WTC11 (cell line): ENCODE measurements around the gene DDOST. TPM values are rescaled to one million over a fixed set of nuclear protein-coding genes. Genes with fewer than 3 reads are reported as not detected.

ENCODE experiments used
- ATAC-seq: fragments of 200-7000 bp; cut with Tn5 transposase; 2 replicates; pipeline ENCODE4 v1.10.0; 2021; ENCODE audit warnings: mild to moderate bottlenecking, moderate library complexity
- CTCF ChIA-PET: fragments of 300-600 bp; sonication (Branson Sonifier 250); formaldehyde crosslinking; loops from one replicate; lab custom pipeline; 2021; ENCODE audit warnings: antibody characterized with exemption; lab: Charles Lee
- POLR2A ChIA-PET: fragments of 350-600 bp; sonication (Branson Sonifier 250); formaldehyde crosslinking; loops from one replicate; lab custom pipeline; 2021; ENCODE audit warnings: antibody characterized with exemption; lab: Charles Lee
- DNase-seq: peaks from one replicate; pipeline ENCODE4 v3.0.0; 2021; ENCODE audit warnings: low spot score
- H3K27ac Mint-ChIP-seq: 2 replicates; pipeline ENCODE4 v1.8.0; 2021; ENCODE audit warnings: mixed read lengths
- H3K27me3 Mint-ChIP-seq: 2 replicates; pipeline ENCODE4 v1.8.0; 2021; ENCODE audit warnings: low read depth, mild to moderate bottlenecking, moderate library complexity, mixed read lengths
- H3K36me3 Mint-ChIP-seq: 2 replicates; pipeline ENCODE4 v1.8.0; 2021; ENCODE audit warnings: mixed read lengths
- H3K4me1 Mint-ChIP-seq: 2 replicates; pipeline ENCODE4 v1.8.0; 2022; ENCODE audit warnings: mixed read lengths
- H3K4me3 Mint-ChIP-seq: 2 replicates; pipeline ENCODE4 v1.8.0; 2021; ENCODE audit warnings: mild to moderate bottlenecking, moderate library complexity, mixed read lengths
- H3K9me3 Mint-ChIP-seq: 2 replicates; pipeline ENCODE4 v1.8.0; 2021; ENCODE audit warnings: mixed read lengths
- CDX4 ChIP-seq: fragments of 250-450 bp; sonication (Bioruptor Pico); IDR thresholded peaks from 2 replicates; pipeline ENCODE4 v1.9.0; 2021; ENCODE audit warnings: moderate library complexity, mild to moderate bottlenecking, inconsistent platforms, borderline replicate concordance
- ERG ChIP-seq: fragments of 250-450 bp; sonication (Bioruptor Pico); IDR thresholded peaks from 2 replicates; pipeline ENCODE4 v1.8.0; 2021; ENCODE audit warnings: mild to moderate bottlenecking
- FOXJ3 ChIP-seq: sonication (generic); formaldehyde crosslinking; IDR thresholded peaks from 2 replicates; pipeline ENCODE4 v1.9.0; 2021; ENCODE audit warnings: missing genetic modification reagents, mild to moderate bottlenecking, borderline replicate concordance
- FOXK1 ChIP-seq: sonication (generic); formaldehyde crosslinking; IDR thresholded peaks from 2 replicates; pipeline ENCODE4 v1.8.0; 2022; ENCODE audit warnings: mild to moderate bottlenecking, moderate library complexity, missing genetic modification reagents
- FOXP1 ChIP-seq: sonication (generic); formaldehyde crosslinking; IDR thresholded peaks from 2 replicates; pipeline ENCODE4 v1.8.0; 2022; ENCODE audit warnings: missing genetic modification reagents, mild to moderate bottlenecking, moderate library complexity, borderline replicate concordance
- FOXP4 ChIP-seq: sonication (generic); formaldehyde crosslinking; IDR thresholded peaks from 2 replicates; pipeline ENCODE4 v1.8.0; 2022; ENCODE audit warnings: mild to moderate bottlenecking, missing genetic modification reagents
- HMGXB4 ChIP-seq: sonication (generic); formaldehyde crosslinking; IDR thresholded peaks from 2 replicates; pipeline ENCODE4 v1.8.1; 2023; ENCODE audit warnings: mild to moderate bottlenecking, moderate library complexity, missing genetic modification reagents
- JAZF1 ChIP-seq: fragments of 250-450 bp; sonication (Bioruptor Pico); IDR thresholded peaks from 2 replicates; pipeline ENCODE4 v1.9.0; 2021; ENCODE audit warnings: moderate library complexity, mild to moderate bottlenecking, inconsistent platforms
- KAT7 ChIP-seq: sonication (generic); formaldehyde crosslinking; IDR thresholded peaks from 2 replicates; pipeline ENCODE4 v1.8.1; 2023; ENCODE audit warnings: missing genetic modification reagents, mild to moderate bottlenecking, borderline replicate concordance
- MYBL2 ChIP-seq: sonication (generic); formaldehyde crosslinking; IDR thresholded peaks from 2 replicates; pipeline ENCODE4 v1.8.1; 2023; ENCODE audit warnings: mild to moderate bottlenecking, moderate library complexity, missing genetic modification reagents
- NFE2L1 ChIP-seq: sonication (generic); formaldehyde crosslinking; IDR thresholded peaks from 2 replicates; pipeline ENCODE4 v1.8.1; 2023; ENCODE audit warnings: missing genetic modification reagents
- NFYB ChIP-seq: sonication (generic); formaldehyde crosslinking; conservative IDR thresholded peaks from 2 replicates; pipeline ENCODE4 v1.8.0; 2022; ENCODE audit warnings: low read depth, missing genetic modification reagents
- RELA ChIP-seq: sonication (generic); formaldehyde crosslinking; IDR thresholded peaks from 2 replicates; pipeline ENCODE4 v1.8.1; 2022; ENCODE audit warnings: missing genetic modification reagents, mild to moderate bottlenecking, borderline replicate concordance
- STAT6 ChIP-seq: sonication (generic); formaldehyde crosslinking; conservative IDR thresholded peaks from 2 replicates; pipeline ENCODE4 v1.8.1; 2023; ENCODE audit warnings: mild to moderate bottlenecking, low read depth, missing genetic modification reagents, moderate library complexity
- TEAD4 ChIP-seq: sonication (generic); formaldehyde crosslinking; IDR thresholded peaks from 2 replicates; pipeline ENCODE4 v1.8.0; 2022; ENCODE audit warnings: mild to moderate bottlenecking, missing genetic modification reagents
- ZNF121 ChIP-seq: sonication (generic); formaldehyde crosslinking; IDR thresholded peaks from 2 replicates; pipeline ENCODE4 v1.8.0; 2023; ENCODE audit warnings: missing genetic modification reagents
- ZNF232 ChIP-seq: sonication (generic); formaldehyde crosslinking; IDR thresholded peaks from 2 replicates; pipeline ENCODE4 v1.8.0; 2022; ENCODE audit warnings: mild to moderate bottlenecking, missing genetic modification reagents
- ZNF317 ChIP-seq: sonication (generic); formaldehyde crosslinking; IDR thresholded peaks from 2 replicates; pipeline ENCODE4 v1.8.1; 2023; ENCODE audit warnings: low read depth, mild to moderate bottlenecking, moderate library complexity, missing genetic modification reagents, borderline replicate concordance
- total RNA-seq: library from RNA; stranded (reverse); gene quantifications from 3 replicates; pipeline ENCODE4 v1.2.3, GENCODE V29; 2021

The DDOST gene
- total RNA-seq, 1 experiment from 2014 or later: 300 TPM

- no peak for TF ChIP-seq STAT6 (CRISPR knock-in tag)
- TF ChIP-seq NFYB (CRISPR knock-in tag): no peak
- TF ChIP-seq HMGXB4 (CRISPR knock-in tag): no peak
- TF ChIP-seq ZNF121 (CRISPR knock-in tag): 0 out of 2 replicates have a peak, but pooled peaks have one; percentile 27
- Mint-ChIP-seq H3K27ac (no peak overlapping the region), H3K4me1 (no peaks in the 10 kb centered on the region), H3K36me3 (peaks cover 17% of the 10 kb centered on the region), H3K27me3 (no peaks in the 10 kb centered on the region), H3K4me3 (no peak overlapping the region), H3K9me3 (no peaks in the 10 kb centered on the region)
- ChIA-PET POLR2A (no interaction called here), CTCF (interaction anchor here (1.5 kb wide), 1 partner anchor 15 kb away, joined by 5 read pairs; no protein-coding TSS in a partner anchor)
- ATAC-seq: no peak
- DNase-seq: no peak
These were observed 20.8 kb upstream of the DDOST start for GRCh38 chr1:20681999-20682398.

GRCh38 chr1:20680269-20680668 lies 19.1 kb upstream of the DDOST start:
- ATAC-seq: no peak
- no peak overlapping the region for H3K27ac Mint-ChIP-seq
- CTCF ChIA-PET: no interaction called here

GRCh38 chr1:20678599-20678998 lies 17.4 kb upstream of the DDOST start:
- no peaks in the 10 kb centered on the region for H3K9me3 Mint-ChIP-seq
- H3K27ac Mint-ChIP-seq: no peak overlapping the region
- POLR2A ChIA-PET: interaction anchor here (0.7 kb wide), 1 partner anchor 403 kb away, joined by 7 read pairs; no protein-coding TSS in a partner anchor
- peaks cover 17% of the 10 kb centered on the region for H3K36me3 Mint-ChIP-seq
- CTCF ChIA-PET: interaction anchor here (0.7 kb wide), 2 partner anchors 19 to 49 kb away, joined by 3 read pairs; no protein-coding TSS in a partner anchor
- H3K4me1 Mint-ChIP-seq: no peaks in the 10 kb centered on the region
- H3K27me3 Mint-ChIP-seq: no peaks in the 10 kb centered on the region
- no peak overlapping the region for H3K4me3 Mint-ChIP-seq
- no peak for DNase-seq
- ATAC-seq: no peak
- TF ChIP-seq JAZF1: no peak
- no peak for TF ChIP-seq RELA (CRISPR knock-in tag)
- no peak for TF ChIP-seq ZNF317 (CRISPR knock-in tag)
- no peak for TF ChIP-seq HMGXB4 (CRISPR knock-in tag)
- no peak for TF ChIP-seq FOXP4
- TF ChIP-seq ZNF232 (CRISPR knock-in tag): no peak
- TF ChIP-seq FOXP1 (CRISPR knock-in tag): no peak
- TF ChIP-seq FOXJ3 (CRISPR knock-in tag): no peak
- no peak for TF ChIP-seq TEAD4
- TF ChIP-seq STAT6 (CRISPR knock-in tag): no peak
- TF ChIP-seq MYBL2 (CRISPR knock-in tag): no peak
- no peak for TF ChIP-seq ERG (CRISPR knock-in tag)

More at GRCh38 chr1:20680269-20680668, 19.1 kb upstream of the DDOST start:
- H3K4me3 Mint-ChIP-seq: no peak overlapping the region
- H3K9me3 Mint-ChIP-seq: no peaks in the 10 kb centered on the region
- no peak for TF ChIP-seq KAT7 (CRISPR knock-in tag)
- no peak for TF ChIP-seq NFE2L1 (CRISPR knock-in tag)
- no peak for TF ChIP-seq FOXK1 (CRISPR knock-in tag)
- TF ChIP-seq CDX4 (CRISPR knock-in tag): no peak
- TF ChIP-seq FOXJ3 (CRISPR knock-in tag): no peak
- H3K4me1 Mint-ChIP-seq: no peaks in the 10 kb centered on the region
- H3K27me3 Mint-ChIP-seq: no peaks in the 10 kb centered on the region
- H3K36me3 Mint-ChIP-seq: peaks cover 17% of the 10 kb centered on the region
- POLR2A ChIA-PET: no interaction called here
- DNase-seq: no peak
